IPS-15b (cell line): ENCODE data around the gene MOV10.

Source experiments
- H3K27me3 ChIP-seq: one replicate; pipeline ENCODE4 v1.6.1; 2013; ENCODE audit warnings: low read length; ENCODE audit not compliant: control insufficient read depth, insufficient read depth
- H3K36me3 ChIP-seq: one replicate; pipeline ENCODE4 v1.6.1; 2013; ENCODE audit warnings: low read length; ENCODE audit not compliant: control insufficient read depth, insufficient read depth
- H3K4me1 ChIP-seq: one replicate; pipeline ENCODE4 v1.6.1; 2013; ENCODE audit warnings: mild to moderate bottlenecking, low read length; ENCODE audit not compliant: control insufficient read depth, insufficient read depth
- H3K4me3 ChIP-seq: one replicate; pipeline ENCODE4 v1.5.1; 2013; ENCODE audit warnings: low read depth, low read length
- H3K9ac ChIP-seq: one replicate; pipeline ENCODE4 v1.6.1; 2013; ENCODE audit warnings: low read depth, mild to moderate bottlenecking, low read length
- H3K9me3 ChIP-seq: one replicate; pipeline ENCODE4 v1.6.1; 2013; ENCODE audit warnings: mild to moderate bottlenecking, low read length; ENCODE audit not compliant: control insufficient read depth, insufficient read depth

The MOV10 gene

GRCh38 chr1:112737573-112737972 is 63.1 kb downstream of the MOV10 start:
- no peak overlapping the region for H3K9ac ChIP-seq
- H3K36me3 ChIP-seq = no peaks in the 10 kb centered on the region
- peaks cover 34% of the 10 kb centered on the region for H3K27me3 ChIP-seq
- H3K4me1 ChIP-seq = no peaks in the 10 kb centered on the region
- H3K9me3 ChIP-seq = no peaks in the 10 kb centered on the region
- H3K4me3 ChIP-seq = no peak overlapping the region

- Histone ChIP-seq H3K36me3 (no peaks in the 10 kb centered on the region), H3K4me3 (peak overlapping the region; percentile 66), H3K4me1 (peaks cover 4% of the 10 kb centered on the region), H3K9ac (no peak overlapping the region), H3K27me3 (peaks cover 55% of the 10 kb centered on the region), H3K9me3 (no peaks in the 10 kb centered on the region)
Observed at GRCh38 chr1:112743174-112744008, 68.9 kb downstream of the MOV10 start.

- Histone ChIP-seq H3K36me3 (no peaks in the 10 kb centered on the region), H3K9me3 (no peaks in the 10 kb centered on the region), H3K27me3 (peaks cover 55% of the 10 kb centered on the region), H3K9ac (peak overlapping the region; percentile 41), H3K4me3 (peak overlapping the region; percentile 66), H3K4me1 (peaks cover 4% of the 10 kb centered on the region)
Observed at GRCh38 chr1:112744009-112744578, 69.6 kb downstream of the MOV10 start.

- peaks cover 4% of the 10 kb centered on the region for H3K4me1 ChIP-seq
- peaks cover 29% of the 10 kb centered on the region for H3K27me3 ChIP-seq
- H3K9ac ChIP-seq = no peak overlapping the region
- no peak overlapping the region for H3K4me3 ChIP-seq
- H3K9me3 ChIP-seq = no peaks in the 10 kb centered on the region
- no peaks in the 10 kb centered on the region for H3K36me3 ChIP-seq
Observed at GRCh38 chr1:112748396-112748795, 73.9 kb downstream of the MOV10 start.
